Panc1 (cell line): Measurements from ENCODE around the gene TTF2.

Source experiments
- POLR2AphosphoS5 ChIP-seq: IDR thresholded peaks from 2 replicates; pipeline ENCODE4 v1.6.1; 2012; ENCODE audit warnings: mild to moderate bottlenecking, low read depth, low read length, moderate library complexity
- SIN3A ChIP-seq: IDR thresholded peaks from 2 replicates; pipeline ENCODE4 v1.6.1; 2012; ENCODE audit warnings: low read depth, mild to moderate bottlenecking, low read length, moderate library complexity, borderline replicate concordance; ENCODE audit not compliant: insufficient read depth
- TCF7L2 ChIP-seq: IDR thresholded peaks from 2 replicates; pipeline ENCODE4 v1.6.1; 2011; ENCODE audit warnings: mild to moderate bottlenecking, low read depth, low read length, inconsistent platforms
- TF ChIP-seq, protein P1 (sequence below): fragments of 450-650 bp; IDR thresholded peaks from 2 replicates; pipeline ENCODE4 v1.5.1; 2017; ENCODE audit warnings: mild to moderate bottlenecking
- TF ChIP-seq, protein P2 (sequence below), 2 experiments: IDR thresholded peaks; 2 replicates each; pipeline ENCODE4 v1.6.1; 2011 to 2012; ENCODE audit warnings: low read depth in 2 of 2, control low read depth in 1 of 2, low read length in 1 of 2, mild to moderate bottlenecking in 1 of 2, moderate library complexity in 1 of 2; ENCODE audit not compliant: insufficient read depth in 1 of 2

DNA sequence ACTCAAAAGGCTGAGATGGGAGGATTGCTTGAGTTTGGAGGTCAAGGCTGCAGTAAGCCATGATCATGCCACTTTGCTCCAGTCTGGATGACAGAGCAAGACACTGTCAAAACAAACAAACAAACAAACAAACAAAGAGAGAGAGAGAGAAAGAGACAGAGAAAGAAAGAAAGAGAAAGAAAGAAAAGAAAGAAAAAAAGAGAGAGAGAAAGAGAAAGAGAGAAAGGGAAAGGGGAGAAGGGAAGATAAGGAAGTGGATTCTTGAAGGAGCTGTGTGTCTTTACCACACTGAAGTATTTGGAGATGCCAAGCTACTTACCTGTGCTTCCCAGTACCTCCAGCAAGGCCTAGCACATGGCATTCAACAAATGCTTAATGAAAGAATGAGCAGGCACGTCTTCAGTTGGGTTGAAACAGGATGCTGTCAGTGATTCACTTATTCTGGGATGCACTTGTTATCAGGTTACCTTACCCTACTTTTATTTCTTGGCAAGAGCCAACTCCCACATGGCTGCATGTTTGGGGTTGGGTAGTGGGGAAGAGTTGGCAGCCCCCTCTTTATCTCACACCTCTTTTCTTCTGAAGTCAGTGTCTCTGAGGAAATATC lies 29.8 kb upstream of the TTF2 start:
- TF ChIP-seq, protein P1, sequence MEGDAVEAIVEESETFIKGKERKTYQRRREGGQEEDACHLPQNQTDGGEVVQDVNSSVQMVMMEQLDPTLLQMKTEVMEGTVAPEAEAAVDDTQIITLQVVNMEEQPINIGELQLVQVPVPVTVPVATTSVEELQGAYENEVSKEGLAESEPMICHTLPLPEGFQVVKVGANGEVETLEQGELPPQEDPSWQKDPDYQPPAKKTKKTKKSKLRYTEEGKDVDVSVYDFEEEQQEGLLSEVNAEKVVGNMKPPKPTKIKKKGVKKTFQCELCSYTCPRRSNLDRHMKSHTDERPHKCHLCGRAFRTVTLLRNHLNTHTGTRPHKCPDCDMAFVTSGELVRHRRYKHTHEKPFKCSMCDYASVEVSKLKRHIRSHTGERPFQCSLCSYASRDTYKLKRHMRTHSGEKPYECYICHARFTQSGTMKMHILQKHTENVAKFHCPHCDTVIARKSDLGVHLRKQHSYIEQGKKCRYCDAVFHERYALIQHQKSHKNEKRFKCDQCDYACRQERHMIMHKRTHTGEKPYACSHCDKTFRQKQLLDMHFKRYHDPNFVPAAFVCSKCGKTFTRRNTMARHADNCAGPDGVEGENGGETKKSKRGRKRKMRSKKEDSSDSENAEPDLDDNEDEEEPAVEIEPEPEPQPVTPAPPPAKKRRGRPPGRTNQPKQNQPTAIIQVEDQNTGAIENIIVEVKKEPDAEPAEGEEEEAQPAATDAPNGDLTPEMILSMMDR: no peak
- TF ChIP-seq POLR2AphosphoS5: no peak
- no peak for TF ChIP-seq SIN3A
- TF ChIP-seq, protein P2, sequence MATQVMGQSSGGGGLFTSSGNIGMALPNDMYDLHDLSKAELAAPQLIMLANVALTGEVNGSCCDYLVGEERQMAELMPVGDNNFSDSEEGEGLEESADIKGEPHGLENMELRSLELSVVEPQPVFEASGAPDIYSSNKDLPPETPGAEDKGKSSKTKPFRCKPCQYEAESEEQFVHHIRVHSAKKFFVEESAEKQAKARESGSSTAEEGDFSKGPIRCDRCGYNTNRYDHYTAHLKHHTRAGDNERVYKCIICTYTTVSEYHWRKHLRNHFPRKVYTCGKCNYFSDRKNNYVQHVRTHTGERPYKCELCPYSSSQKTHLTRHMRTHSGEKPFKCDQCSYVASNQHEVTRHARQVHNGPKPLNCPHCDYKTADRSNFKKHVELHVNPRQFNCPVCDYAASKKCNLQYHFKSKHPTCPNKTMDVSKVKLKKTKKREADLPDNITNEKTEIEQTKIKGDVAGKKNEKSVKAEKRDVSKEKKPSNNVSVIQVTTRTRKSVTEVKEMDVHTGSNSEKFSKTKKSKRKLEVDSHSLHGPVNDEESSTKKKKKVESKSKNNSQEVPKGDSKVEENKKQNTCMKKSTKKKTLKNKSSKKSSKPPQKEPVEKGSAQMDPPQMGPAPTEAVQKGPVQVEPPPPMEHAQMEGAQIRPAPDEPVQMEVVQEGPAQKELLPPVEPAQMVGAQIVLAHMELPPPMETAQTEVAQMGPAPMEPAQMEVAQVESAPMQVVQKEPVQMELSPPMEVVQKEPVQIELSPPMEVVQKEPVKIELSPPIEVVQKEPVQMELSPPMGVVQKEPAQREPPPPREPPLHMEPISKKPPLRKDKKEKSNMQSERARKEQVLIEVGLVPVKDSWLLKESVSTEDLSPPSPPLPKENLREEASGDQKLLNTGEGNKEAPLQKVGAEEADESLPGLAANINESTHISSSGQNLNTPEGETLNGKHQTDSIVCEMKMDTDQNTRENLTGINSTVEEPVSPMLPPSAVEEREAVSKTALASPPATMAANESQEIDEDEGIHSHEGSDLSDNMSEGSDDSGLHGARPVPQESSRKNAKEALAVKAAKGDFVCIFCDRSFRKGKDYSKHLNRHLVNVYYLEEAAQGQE (IDR thresholded peaks at IDR 0.05; ENCODE audit: insufficient read depth in 1 of 2, low read depth in 2 of 2, low read length in 1 of 2): no peak
- no peak for TF ChIP-seq TCF7L2
